Smooth muscle cell (in vitro differentiated cells): ENCODE measurements around the gene SYNGR3. TPM values are rescaled to one million over a fixed set of nuclear protein-coding genes. Genes with fewer than 3 reads are reported as not detected.

Experiments
- DNase-seq: peaks from one replicate; lab custom pipeline; 2025; ENCODE audit not compliant: unreplicated experiment; lab: John Stamatoyannopoulos, UW
- H2AFZ ChIP-seq: fragments of 200-600 bp; sonication (generic); 2 replicates; pipeline ENCODE4 v1.6.0; 2016; ENCODE audit warnings: antibody characterized with exemption, low read depth, mild to moderate bottlenecking
- H3F3A ChIP-seq: fragments of 200-600 bp; sonication (generic); 2 replicates; pipeline ENCODE4 v1.6.0; 2017; ENCODE audit warnings: antibody characterized with exemption, low read depth
- H3K27ac ChIP-seq: fragments of 200-600 bp; sonication (generic); 2 replicates; pipeline ENCODE4 v1.5.1; 2016; ENCODE audit warnings: low read depth, mild to moderate bottlenecking
- H3K27me3 ChIP-seq: fragments of 200-600 bp; sonication (generic); 2 replicates; pipeline ENCODE4 v1.6.1; 2016; ENCODE audit warnings: low read depth, mild to moderate bottlenecking
- H3K36me3 ChIP-seq: fragments of 200-600 bp; sonication (generic); 2 replicates; pipeline ENCODE4 v1.5.1; 2016; ENCODE audit warnings: low read depth
- H3K4me1 ChIP-seq: fragments of 200-600 bp; sonication (generic); 2 replicates; pipeline ENCODE4 v1.5.1; 2016; ENCODE audit warnings: low read depth
- H3K4me2 ChIP-seq: fragments of 200-600 bp; sonication (generic); 2 replicates; pipeline ENCODE4 v1.6.0; 2016; ENCODE audit warnings: mild to moderate bottlenecking
- H3K4me3 ChIP-seq: fragments of 200-600 bp; sonication (generic); 2 replicates; pipeline ENCODE4 v1.5.1; 2016; ENCODE audit warnings: mild to moderate bottlenecking
- H3K79me2 ChIP-seq: fragments of 200-600 bp; sonication (generic); 2 replicates; pipeline ENCODE4 v1.6.0; 2016; ENCODE audit warnings: low read depth, mild to moderate bottlenecking
- H3K9ac ChIP-seq: fragments of 200-600 bp; sonication (generic); 2 replicates; pipeline ENCODE4 v1.6.0; 2016; ENCODE audit warnings: low read depth
- H3K9me3 ChIP-seq: fragments of 200-600 bp; sonication (generic); replicated peaks from 2 replicates; pipeline ENCODE4 v1.5.1; 2016; ENCODE audit warnings: low read depth
- H4K20me1 ChIP-seq: fragments of 200-600 bp; sonication (generic); 2 replicates; pipeline ENCODE4 v1.6.0; 2016; ENCODE audit warnings: low read depth
- CTCF ChIP-seq: fragments of 200-600 bp; sonication (generic); IDR thresholded peaks from 2 replicates; pipeline ENCODE4 v1.5.1; 2017; ENCODE audit warnings: borderline replicate concordance, mild to moderate bottlenecking, antibody characterized with exemption; ENCODE audit not compliant: insufficient read depth, poor library complexity, severe bottlenecking
- WGBS: methylation state at CpG from one replicate; pipeline ENCODE4 v1.1.7; 2016; ENCODE audit warnings: low lambda C conversion rate; 5-methylcytosine and 5-hydroxymethylcytosine counted together
- polyA plus RNA-seq: library from polyadenylated mRNA; unstranded; fragments of >200 nt; fragmentation: Nextera tagmentation; extraction: Ambion mirVana; gene quantifications from 2 replicates; pipeline ENCODE4 v1.2.1, GENCODE V29; 2016
- total RNA-seq: library from RNA; depleted of rRNA; stranded (reverse); fragments of >200 nt; gene quantifications from 2 replicates; pipeline ENCODE4 v1.2.3, GENCODE V29; 2014

The SYNGR3 gene
- total and polyA plus RNA-seq, 2 experiments from 2014 or later = 3.0 to 8.7 TPM

GRCh38 chr16:2040041-2040786 lies 50.4 kb downstream of the SYNGR3 start:
- peak overlapping the region; percentile 71 for H3K4me2 ChIP-seq

GRCh38 chr16:2040787-2041522 lies 51.2 kb downstream of the SYNGR3 start:
- TF ChIP-seq CTCF = no peak
- Histone ChIP-seq H2AFZ (no peak overlapping the region), H3K4me1 (peaks cover 8% of the 10 kb centered on the region), H4K20me1 (no peaks in the 10 kb centered on the region), H3K36me3 (no peaks in the 10 kb centered on the region), H3K27ac (peak overlapping the region; percentile 90), H3K9ac (no peak overlapping the region), H3K79me2 (no peaks in the 10 kb centered on the region), H3F3A (no peaks in the 10 kb centered on the region), H3K4me2 (no peak overlapping the region), H3K4me3 (no peak overlapping the region), H3K27me3 (no peaks in the 10 kb centered on the region), H3K9me3 (no peaks in the 10 kb centered on the region)
- 95% methylated on average over 20 of the region's 20 CpGs for WGBS
- DNase-seq = no peak

More at GRCh38 chr16:2040041-2040786, 50.4 kb downstream of the SYNGR3 start:
- H3K4me1 ChIP-seq = peaks cover 15% of the 10 kb centered on the region
- TF ChIP-seq CTCF = no peak
- 88% methylated on average over 22 of the region's 24 CpGs for WGBS
- no peaks in the 10 kb centered on the region for H3K27me3 ChIP-seq
- no peak overlapping the region for H3K9ac ChIP-seq
- H2AFZ ChIP-seq = no peak overlapping the region
- no peaks in the 10 kb centered on the region for H3K79me2 ChIP-seq
- no peak overlapping the region for H3K4me3 ChIP-seq
- peak overlapping the region; percentile 90 for H3K27ac ChIP-seq
- H3K9me3 ChIP-seq = no peaks in the 10 kb centered on the region
- no peaks in the 10 kb centered on the region for H3F3A ChIP-seq
- H3K36me3 ChIP-seq = no peaks in the 10 kb centered on the region
- no peaks in the 10 kb centered on the region for H4K20me1 ChIP-seq
- DNase-seq = no peak

- Histone ChIP-seq H3K27ac (no peak overlapping the region), H3F3A (no peaks in the 10 kb centered on the region), H3K4me2 (no peak overlapping the region), H3K79me2 (no peaks in the 10 kb centered on the region), H3K4me1 (peaks cover 9% of the 10 kb centered on the region), H3K4me3 (no peak overlapping the region), H3K9ac (no peak overlapping the region), H3K36me3 (no peaks in the 10 kb centered on the region), H2AFZ (no peak overlapping the region), H4K20me1 (no peaks in the 10 kb centered on the region), H3K27me3 (no peaks in the 10 kb centered on the region), H3K9me3 (no peaks in the 10 kb centered on the region)
- WGBS = 96% methylated on average over 18 of the region's 22 CpGs
- TF ChIP-seq CTCF = no peak
- no peak for DNase-seq
Observed at GRCh38 chr16:2042171-2042985, 52.6 kb downstream of the SYNGR3 start.
